Measurements from ENCODE around the gene LAD1. TPM values are rescaled to one million over a fixed set of nuclear protein-coding genes. Genes with fewer than 3 reads are reported as not detected.

The LAD1 gene
- total RNA-seq, 1 donor from 2014 or later, result 27.8 TPM

GRCh38 chr1:201351617-201352016 is 47.5 kb downstream of the LAD1 start:
- no peak for ATAC-seq
- DNase-seq (ENCODE audit: low spot score), result no peak

- ATAC-seq (no peak), DNase-seq (ENCODE audit: low spot score) (no peak)
Measured at GRCh38 chr1:201350884-201351283, 48.2 kb downstream of the LAD1 start.

GRCh38 chr1:201350361-201350725 is 48.8 kb downstream of the LAD1 start:
- no peak for DNase-seq (ENCODE audit: low spot score)
- no peak for ATAC-seq

- DNase-seq (ENCODE audit: low spot score), result no peak
Measured at GRCh38 chr1:201349092-201349491, 50.0 kb downstream of the LAD1 start.

GRCh38 chr1:201348211-201348566 is 50.9 kb downstream of the LAD1 start:
- ATAC-seq, result peak; percentile 76

More at GRCh38 chr1:201349092-201349491, 50.0 kb downstream of the LAD1 start:
- ATAC-seq, result no peak

GRCh38 chr1:201347498-201348210 is 51.5 kb downstream of the LAD1 start:
- no peak for ATAC-seq
- no peak for DNase-seq (ENCODE audit: low spot score)

More at GRCh38 chr1:201348211-201348566, 50.9 kb downstream of the LAD1 start:
- no peak for DNase-seq (ENCODE audit: low spot score)

- DNase-seq (ENCODE audit: low spot score), result no peak
- ATAC-seq, result no peak
Measured at GRCh38 chr1:201346987-201347386, 52.1 kb downstream of the LAD1 start.

GRCh38 chr1:201346337-201346939 is 52.7 kb downstream of the LAD1 start:
- peak; percentile 84 for ATAC-seq
- DNase-seq (ENCODE audit: low spot score), result no peak

GRCh38 chr1:201345081-201345355 is 54.1 kb downstream of the LAD1 start:
- ATAC-seq (no peak), DNase-seq (ENCODE audit: low spot score) (no peak)

- DNase-seq (ENCODE audit: low spot score) (no peak), ATAC-seq (no peak)
Measured at GRCh38 chr1:201344206-201345080, 54.7 kb downstream of the LAD1 start.

GRCh38 chr1:201341377-201341776 is 57.7 kb downstream of the LAD1 start:
- DNase-seq (ENCODE audit: low spot score), result no peak
- no peak for ATAC-seq

- DNase-seq (ENCODE audit: low spot score) (no peak), ATAC-seq (no peak)
Measured at GRCh38 chr1:201336711-201337450, 62.2 kb downstream of the LAD1 start.

GRCh38 chr1:201335901-201336300 is 63.2 kb downstream of the LAD1 start:
- no peak for DNase-seq (ENCODE audit: low spot score)
- no peak for ATAC-seq

- no peak for DNase-seq (ENCODE audit: low spot score)
Measured at GRCh38 chr1:201335174-201335870, 63.8 kb downstream of the LAD1 start.

GRCh38 chr1:201334325-201335173 is 64.6 kb downstream of the LAD1 start:
- ATAC-seq (no peak), DNase-seq (ENCODE audit: low spot score) (no peak)

More at GRCh38 chr1:201335174-201335870, 63.8 kb downstream of the LAD1 start:
- ATAC-seq, result no peak

GRCh38 chr1:201332616-201333335 is 66.3 kb downstream of the LAD1 start:
- ATAC-seq (no peak), DNase-seq (ENCODE audit: low spot score) (no peak)

- DNase-seq (ENCODE audit: low spot score) (no peak), ATAC-seq (no peak)
Measured at GRCh38 chr1:201332021-201332420, 67.1 kb downstream of the LAD1 start.

GRCh38 chr1:201331166-201331565 is 68.0 kb downstream of the LAD1 start:
- ATAC-seq (no peak), DNase-seq (ENCODE audit: low spot score) (no peak)

Data from left lobe of liver (tissue), 2 donors.